Adrenal gland (tissue), 12 donors: ENCODE data around the gene SRC. TPM values are rescaled to one million over a fixed set of nuclear protein-coding genes. Genes with fewer than 3 reads are reported as not detected.
A peak's percentile ranks its signal among the peaks of the same experiment; 100 is the strongest.

Source experiments
- DNase-seq, 7 donors: peaks; one replicate each; pipeline ENCODE4 v3.0.0-alpha.2; 2019 to 2020
- H3K27ac ChIP-seq, 5 donors: fragments of 200-600 bp; sonication (generic) in 4 of 5; 1 replicate in 3 of 5; 2 replicates in 2 of 5; pipeline versions ENCODE4 v1.5.1 to v1.8.0; 2016 to 2020; ENCODE audit warnings: mild to moderate bottlenecking in 1 of 5
- H3K27me3 ChIP-seq: fragments of 200-600 bp; 2 replicates; pipeline ENCODE4 v1.8.0; 2021
- H3K36me3 ChIP-seq, 2 donors: fragments of 200-600 bp; replicated peaks in 1 of 2; 1 replicate in 1 of 2; 2 replicates in 1 of 2; pipeline versions ENCODE4 v1.5.1 to v1.8.0; 2018 to 2022
- H3K4me1 ChIP-seq, 2 donors: fragments of 200-600 bp; replicated peaks in 1 of 2; 1 replicate in 1 of 2; 2 replicates in 1 of 2; pipeline versions ENCODE4 v1.5.1 to v1.8.0; 2018 to 2021
- H3K4me3 ChIP-seq, 4 donors: fragments of 200-600 bp; sonication (generic) in 3 of 4; one replicate each; pipeline ENCODE4 v1.5.1; 2016 to 2018
- H3K9me3 ChIP-seq, 3 donors: fragments of 200-600 bp; sonication (generic) in 1 of 3; replicated peaks in 1 of 3; 1 replicate in 2 of 3; 2 replicates in 1 of 3; pipeline versions ENCODE4 v1.5.1 to v1.8.0; 2016 to 2021
- CTCF ChIP-seq, 6 experiments: fragments of 450-650 bp in 4 of 6; fragments of 200-600 bp in 2 of 6; sonication (generic) in 1 of 6; IDR thresholded peaks; 1 replicate in 5 of 6; 2 replicates in 1 of 6; pipeline versions ENCODE4 v1.5.1 to v1.8.0; 2016 to 2021; ENCODE audit warnings: antibody characterized with exemption in 6 of 6, mild to moderate bottlenecking in 2 of 6, moderate library complexity in 1 of 6
- POLR2A ChIP-seq, 2 donors: fragments of 450-650 bp; IDR thresholded peaks; one replicate each; pipeline ENCODE4 v1.6.1; 2017; ENCODE audit warnings: antibody characterized with exemption in 2 of 2, mild to moderate bottlenecking in 2 of 2, moderate library complexity in 1 of 2
- WGBS, 4 donors: extraction: QIAGEN DNeasy Blood & Tissue Kit in 2 of 4; methylation state at CpG; one replicate each; pipeline versions ENCODE4 v1.1.5 to v1.1.7; 2013 to 2017; 5-methylcytosine and 5-hydroxymethylcytosine counted together
- intact Hi-C, 2 donors: fragments of 100-400 bp; cut with DNase I; formaldehyde crosslinking; loops; one replicate each; pipeline versions ENCODE4 v1.14.1 to v1.15.0; 2022 to 2023
- polyA plus RNA-seq, 3 donors: library from polyadenylated mRNA; stranded (reverse); fragments of 200-250 nt in 2 of 3; fragments of 350-450 nt in 1 of 3; fragmentation: Illumina TruSeq in 1 of 3; extraction: RNeasy Lipid Tissue Mini Kit (QIAGEN cat#74804) in 1 of 3; gene quantifications; one replicate each; pipeline ENCODE4 v1.2.3, GENCODE V29; 2013 to 2014
- total RNA-seq, 9 donors: library from RNA; depleted of rRNA in 4 of 9; stranded (reverse); fragments of >200 nt in 4 of 9; fragments of 120-200 nt in 1 of 9; fragmentation: NEBNext Ultra II Directional in 1 of 9; extraction: Animal tissue kit (Norgen Biotek cat#: 25700) in 1 of 9; gene quantifications; one replicate each; pipeline versions ENCODE4 v1.1.0 to v1.2.4, GENCODE V29; 2013 to 2023
- donor health status: healthy with polysubstance abuse.
- donor health status: Bipolar disorder and iron deficiency.
- donor health status: DM: yes; HTN: yes; CAD: no.
- donor health status: DM: no; HTN: no; CAD: no.
- donor health status: DM: no; HTN: no; CAD: no.
- donor health status: DM: yes; HTN: yes; CAD: no.

SRC gene
- total and polyA plus RNA-seq, 12 donors: 10.6 to 83.0 (median 52.7) TPM

DNA sequence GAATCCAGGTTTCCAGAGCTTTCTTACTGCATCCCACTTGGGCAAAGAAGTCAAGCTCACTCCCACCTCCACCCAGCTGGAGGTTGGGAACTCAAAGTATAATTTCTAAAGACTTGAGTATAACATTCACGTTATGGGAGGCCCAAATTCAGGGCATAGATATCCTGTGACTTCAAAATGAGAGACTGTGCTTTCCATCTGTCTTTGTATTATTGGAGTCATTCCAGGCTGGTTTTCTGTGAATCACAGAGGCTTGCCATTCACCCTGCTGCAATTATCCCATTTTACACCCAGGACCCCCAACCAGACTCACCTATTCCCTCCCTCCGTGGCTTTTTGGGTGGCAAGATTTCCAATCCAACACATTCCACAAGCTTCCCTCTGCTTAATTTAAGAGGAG, 19.3 kb upstream of the SRC start:
- WGBS, 4 donors: 67 to 83% (median 72%) methylated on average over 2 of the region's 2 CpGs
- Histone ChIP-seq H3K4me3 (no peak overlapping the region), H3K36me3 (no peaks in the 10 kb centered on the region), H3K27ac (no peak overlapping the region), H3K27me3 (no peaks in the 10 kb centered on the region), H3K4me1 (no peaks in the 10 kb centered on the region), H3K9me3 (no peaks in the 10 kb centered on the region)
- no peak for DNase-seq
- TF ChIP-seq POLR2A (IDR thresholded peaks at IDR 0.05) (no peak), CTCF (IDR thresholded peaks at IDR 0.05) (no peak)
- intact Hi-C loops: no loop called here

GRCh38 chr20:37327748-37328147, 18.2 kb upstream of the SRC start:
- H3K4me1 ChIP-seq: no peaks in the 10 kb centered on the region
- TF ChIP-seq CTCF (IDR thresholded peaks at IDR 0.05) (no peak), POLR2A (IDR thresholded peaks at IDR 0.05) (no peak)
- no peaks in the 10 kb centered on the region for H3K9me3 ChIP-seq
- H3K27ac ChIP-seq: peak overlapping the region in 1 of 5 donors; percentile 50
- DNase-seq: peak in 4 of 7 donors; percentile 67 to 85 (median 77)
- no peaks in the 10 kb centered on the region for H3K27me3 ChIP-seq
- no peak overlapping the region for H3K4me3 ChIP-seq
- H3K36me3 ChIP-seq: no peaks in the 10 kb centered on the region
- intact Hi-C loops: no loop called here
- WGBS, 4 donors: 70 to 92% (median 77%) methylated on average over 7 to 13 of the region's 13 CpGs

DNA sequence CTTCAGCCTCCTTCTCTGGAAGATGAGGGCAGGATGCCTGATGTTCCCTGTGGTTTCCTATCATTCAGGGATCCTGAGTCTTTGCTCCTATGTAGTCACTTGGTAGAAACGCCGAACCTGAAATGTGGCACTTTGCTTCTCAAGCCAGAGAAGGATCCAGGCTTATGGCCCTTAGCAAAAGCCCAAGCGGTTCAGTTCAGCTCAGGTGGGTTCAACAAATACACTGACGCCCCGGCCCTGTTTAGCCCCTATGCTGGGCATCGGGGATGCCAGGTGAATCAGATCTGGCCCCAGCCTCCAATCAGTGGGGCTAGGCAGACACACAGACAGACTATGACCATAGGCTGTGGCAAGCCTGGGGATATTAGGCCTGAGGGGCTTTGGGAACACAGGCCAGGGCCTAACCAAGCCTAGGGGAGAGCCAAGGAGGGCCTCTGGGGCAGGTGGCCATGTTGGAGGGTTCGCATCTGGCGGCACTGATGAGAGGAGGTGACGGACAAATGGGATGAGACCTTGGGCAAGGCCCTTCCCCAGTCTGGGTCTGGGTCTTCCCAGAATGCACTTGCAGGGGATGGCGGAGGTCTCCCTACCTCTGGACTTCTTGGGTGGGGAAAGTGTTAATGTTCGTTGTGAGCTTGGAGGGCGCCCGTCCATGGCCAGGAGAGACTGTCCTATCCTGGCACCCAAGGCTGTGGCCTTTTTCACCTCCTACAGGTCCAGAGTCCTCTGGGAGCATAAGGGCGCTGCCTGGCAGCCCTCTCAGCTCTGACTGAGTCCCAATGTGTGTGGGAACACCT, 17.6 kb upstream of the SRC start:
- TF ChIP-seq CTCF (IDR thresholded peaks at IDR 0.05): no peak
- TF ChIP-seq POLR2A (IDR thresholded peaks at IDR 0.05): no peak

DNA sequence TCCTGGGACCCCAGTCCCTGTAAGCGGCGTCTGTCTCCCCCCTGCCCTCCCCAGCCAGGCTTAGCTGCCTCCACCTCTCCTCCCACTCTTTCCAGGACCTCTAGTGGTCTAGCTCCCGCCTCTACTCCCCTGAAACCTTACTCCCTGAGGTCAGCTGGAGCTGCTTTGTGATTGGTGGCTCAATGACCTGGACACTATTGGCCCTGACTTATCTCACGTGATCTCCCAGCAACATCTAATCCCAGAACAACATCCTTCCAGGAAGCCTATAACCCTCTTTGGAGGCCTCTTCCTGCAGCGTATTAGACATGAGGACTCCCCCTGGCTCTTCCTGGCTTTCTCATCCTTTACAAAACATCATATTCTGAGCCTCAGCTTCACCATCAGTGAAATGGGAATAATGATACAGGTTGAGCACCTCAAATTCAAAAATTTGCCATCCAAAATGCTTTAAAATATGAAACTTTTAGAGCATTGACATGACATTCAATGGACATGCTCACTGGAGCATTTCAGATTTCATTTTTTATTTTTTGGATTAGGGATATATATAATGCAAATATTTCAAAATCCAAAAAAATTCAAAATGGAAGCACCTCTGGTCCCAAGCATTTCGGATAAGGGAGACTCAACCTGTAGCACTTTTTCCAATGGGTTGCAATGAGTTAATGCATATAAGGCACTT, 16.3 kb upstream of the SRC start:
- TF ChIP-seq POLR2A (IDR thresholded peaks at IDR 0.05) (no peak), CTCF (IDR thresholded peaks at IDR 0.05) (no peak)
- H3K36me3 ChIP-seq: no peaks in the 10 kb centered on the region
- DNase-seq: no peak
- H3K27ac ChIP-seq: no peak overlapping the region
- H3K4me1 ChIP-seq: no peaks in the 10 kb centered on the region
- no peak overlapping the region for H3K4me3 ChIP-seq
- 70 to 81% (median 73%) methylated on average over 6 of the region's 6 CpGs for WGBS, 4 donors
- intact Hi-C loops: no loop called here
- no peaks in the 10 kb centered on the region for H3K27me3 ChIP-seq
- no peaks in the 10 kb centered on the region for H3K9me3 ChIP-seq

More for the DNA sequence above, 17.6 kb upstream of the SRC start:
- H3K36me3 ChIP-seq: no peaks in the 10 kb centered on the region
- H3K4me1 ChIP-seq: no peaks in the 10 kb centered on the region
- 88 to 96% (median 94%) methylated on average over 10 to 14 of the region's 14 CpGs for WGBS, 4 donors
- H3K27ac ChIP-seq: peak overlapping the region in 1 of 5 donors; percentile 50
- no peaks in the 10 kb centered on the region for H3K9me3 ChIP-seq
- no peaks in the 10 kb centered on the region for H3K27me3 ChIP-seq
- intact Hi-C loops: no loop called here
- DNase-seq: no peak
- H3K4me3 ChIP-seq: no peak overlapping the region
